GM19463 (cell line): ENCODE results near the gene TMEM168.
"Not testable (repeated sequence)": the region's sequence is repeated elsewhere in the genome, so short reads cannot be mapped to it uniquely, and the experiment has no call there.

Source experiments
- ATAC-seq: cut with Tn5 transposase; IDR thresholded peaks from one replicate; pipeline ENCODE4 v1.9.1; 2021; ENCODE audit warnings: mild to moderate bottlenecking, moderate library complexity; ENCODE audit not compliant: unreplicated experiment

Gene TMEM168

GRCh38 chr7:112782498-112782897 is 7.7 kb downstream of the TMEM168 start:
- ATAC-seq, result peak; percentile 99

- no peak for ATAC-seq
Measured at GRCh38 chr7:112781558-112781957, 8.6 kb downstream of the TMEM168 start.

- ATAC-seq, result no peak
Measured at GRCh38 chr7:112781110-112781509, 9.1 kb downstream of the TMEM168 start.

- ATAC-seq, result no peak
Measured at GRCh38 chr7:112779667-112780066, 10.5 kb downstream of the TMEM168 start.

GRCh38 chr7:112777406-112777805 is 12.8 kb downstream of the TMEM168 start:
- ATAC-seq, result no peak

GRCh38 chr7:112771166-112771565 is 19.0 kb downstream of the TMEM168 start:
- ATAC-seq, result no peak

- no peak for ATAC-seq
Measured at GRCh38 chr7:112770051-112770450, 20.1 kb downstream of the TMEM168 start.

GRCh38 chr7:112765105-112765504 is 25.1 kb downstream of the TMEM168 start:
- no peak for ATAC-seq

GRCh38 chr7:112763996-112764395 is 26.2 kb downstream of the TMEM168 start:
- no peak for ATAC-seq

- no peak for ATAC-seq
Measured at GRCh38 chr7:112763298-112763697, 26.9 kb downstream of the TMEM168 start.

- ATAC-seq, result no peak
Measured at GRCh38 chr7:112759905-112760304, 30.3 kb downstream of the TMEM168 start.

- ATAC-seq, result peak; percentile 87
Measured at GRCh38 chr7:112757337-112757736, 32.9 kb downstream of the TMEM168 start.

GRCh38 chr7:112753298-112753697 is 36.9 kb downstream of the TMEM168 start:
- no peak for ATAC-seq

- ATAC-seq, result no peak
Measured at GRCh38 chr7:112752576-112752975, 37.6 kb downstream of the TMEM168 start.

GRCh38 chr7:112749775-112750174 is 40.4 kb downstream of the TMEM168 start:
- no peak for ATAC-seq

GRCh38 chr7:112748381-112748780 is 41.8 kb downstream of the TMEM168 start:
- no peak for ATAC-seq

GRCh38 chr7:112745635-112746034 is 44.6 kb downstream of the TMEM168 start:
- ATAC-seq, result no peak

GRCh38 chr7:112744818-112745217 is 45.4 kb downstream of the TMEM168 start:
- no peak for ATAC-seq

GRCh38 chr7:112743811-112744210 is 46.4 kb downstream of the TMEM168 start:
- no peak for ATAC-seq

GRCh38 chr7:112740667-112741066 is 49.5 kb downstream of the TMEM168 start:
- no peak for ATAC-seq

GRCh38 chr7:112739436-112740180 is 50.6 kb downstream of the TMEM168 start:
- ATAC-seq, result no peak

- no peak for ATAC-seq
Measured at GRCh38 chr7:112735261-112735660, 54.9 kb downstream of the TMEM168 start.

- not testable (repeated sequence) for ATAC-seq
Measured at GRCh38 chr7:112731324-112731723, 58.9 kb downstream of the TMEM168 start.
